H1 (cell line): Measurements from ENCODE around the gene RTN4IP1. TPM values are rescaled to one million over a fixed set of nuclear protein-coding genes. Genes with fewer than 3 reads are reported as not detected.

Experiments
- CTCF ChIA-PET: fragments of 300-600 bp; sonication (Branson Sonifier 250); formaldehyde crosslinking; loops from one replicate; lab custom pipeline; 2021; ENCODE audit not compliant: partially characterized antibody; lab: Charles Lee
- POLR2A ChIA-PET: fragments of 300-600 bp; sonication (Branson Sonifier 250); formaldehyde crosslinking; loops from one replicate; lab custom pipeline; 2021; ENCODE audit warnings: inconsistent platforms; ENCODE audit not compliant: partially characterized antibody; lab: Charles Lee
- DNase-seq, 2 experiments: peaks; one replicate each; pipeline versions ENCODE4 v3.0.0 to v3.0.0-alpha.2; 2010 to 2022; ENCODE audit warnings: low spot score in 2 of 2, low read depth in 1 of 2, mixed read lengths in 1 of 2
- FAIRE-seq: peaks from 2 replicates; lab custom pipeline; 2011; peaks lifted over from hg19 to GRCh38; lab: Jason Lieb, UNC
- H2AFZ ChIP-seq: 2 replicates; pipeline ENCODE4 v1.8.1; 2012; ENCODE audit warnings: low read length, inconsistent platforms
- H2AK5ac ChIP-seq: 2 replicates; pipeline ENCODE4 v1.6.1; 2013; ENCODE audit warnings: low read depth, low read length
- H2BK120ac ChIP-seq: replicated peaks from 2 replicates; pipeline ENCODE3; 2013; ENCODE audit warnings: low read depth, low read length, inconsistent platforms
- H2BK12ac ChIP-seq: 2 replicates; pipeline ENCODE4 v1.6.1; 2013; ENCODE audit warnings: low read depth, low read length
- H2BK15ac ChIP-seq: 2 replicates; pipeline ENCODE4 v1.6.1; 2013; ENCODE audit warnings: low read length
- H2BK20ac ChIP-seq: 2 replicates; pipeline ENCODE4 v1.6.1; 2013; ENCODE audit warnings: low read length
- H2BK5ac ChIP-seq: 2 replicates; pipeline ENCODE4 v1.6.1; 2013; ENCODE audit warnings: low read depth, low read length
- H3K14ac ChIP-seq: 2 replicates; pipeline ENCODE4 v1.6.1; 2013; ENCODE audit warnings: inconsistent platforms; ENCODE audit not compliant: insufficient read length
- H3K18ac ChIP-seq: 2 replicates; pipeline ENCODE4 v1.6.1; 2013; ENCODE audit warnings: low read length; ENCODE audit errors: extremely low read depth
- H3K23ac ChIP-seq: 2 replicates; pipeline ENCODE4 v1.6.1; 2013; ENCODE audit warnings: inconsistent platforms; ENCODE audit not compliant: insufficient read length
- H3K23me2 ChIP-seq: 2 replicates; pipeline ENCODE4 v1.6.1; 2013; ENCODE audit warnings: low read depth, low read length
- H3K27ac ChIP-seq: 2 replicates; pipeline ENCODE4 v1.6.1; 2011; ENCODE audit warnings: low read depth, low read length, inconsistent platforms
- H3K27me3 ChIP-seq, 4 experiments: replicated peaks in 1 of 4; 1 replicate in 1 of 4; 2 replicates in 3 of 4; pipeline versions ENCODE4 v1.6.1 to v1.8.1; 2011 to 2013; ENCODE audit warnings: low read length in 3 of 4, mild to moderate bottlenecking in 3 of 4, inconsistent platforms in 2 of 4, mixed read lengths in 2 of 4, moderate library complexity in 1 of 4; ENCODE audit not compliant: control insufficient read depth in 3 of 4, insufficient read depth in 3 of 4; ENCODE audit errors: extremely low read depth in 1 of 4
- H3K36me3 ChIP-seq, 4 experiments: 2 replicates each; pipeline versions ENCODE4 v1.6.1 to v1.8.1; 2011 to 2013; ENCODE audit warnings: mild to moderate bottlenecking in 4 of 4, low read length in 3 of 4, moderate library complexity in 2 of 4, control low read depth in 1 of 4, inconsistent platforms in 1 of 4; ENCODE audit not compliant: insufficient read depth in 4 of 4, control insufficient read depth in 2 of 4
- H3K4ac ChIP-seq: replicated peaks from 2 replicates; pipeline ENCODE3; 2013; ENCODE audit warnings: low read length, low read depth, mixed read lengths, inconsistent platforms; ENCODE audit not compliant: insufficient read length
- H3K4me1 ChIP-seq, 4 experiments: replicated peaks in 1 of 4; 1 replicate in 1 of 4; 2 replicates in 3 of 4; pipeline versions ENCODE4 v1.6.1 to v1.8.1; 2011 to 2013; ENCODE audit warnings: low read length in 3 of 4, inconsistent platforms in 2 of 4, mixed read lengths in 1 of 4; ENCODE audit not compliant: insufficient read depth in 4 of 4, control insufficient read depth in 3 of 4
- H3K4me2 ChIP-seq, 2 experiments: 2 replicates each; pipeline versions ENCODE4 v1.6.1 to v1.8.1; 2011 to 2013; ENCODE audit warnings: low read depth in 2 of 2, low read length in 2 of 2, control low read depth in 1 of 2, inconsistent platforms in 1 of 2, mild to moderate bottlenecking in 1 of 2; ENCODE audit not compliant: insufficient read depth in 1 of 2
- H3K4me3 ChIP-seq, 4 experiments: fragments of 200-600, 300-600 bp in 1 of 4; sonication (generic), shearing (Covaris generic), sonication (Bioruptor Twin) in 1 of 4; 2 replicates each; pipeline versions ENCODE4 v1.5.1 to v1.8.1; 2011 to 2016; ENCODE audit warnings: low read length in 4 of 4, low read depth in 3 of 4, control low read depth in 2 of 4, inconsistent platforms in 2 of 4, mild to moderate bottlenecking in 2 of 4, mixed read lengths in 1 of 4, moderate library complexity in 1 of 4; ENCODE audit not compliant: insufficient read depth in 2 of 4; ENCODE audit errors: extremely low read depth in 1 of 4
- H3K56ac ChIP-seq: replicated peaks from 2 replicates; pipeline ENCODE3; 2013; ENCODE audit warnings: low read depth, mild to moderate bottlenecking, mixed read lengths, low read length, inconsistent platforms; ENCODE audit not compliant: insufficient read length
- H3K79me1 ChIP-seq: 2 replicates; pipeline ENCODE4 v1.6.1; 2013; ENCODE audit warnings: low read depth, low read length, control low read depth
- H3K79me2 ChIP-seq, 2 experiments: 2 replicates each; pipeline versions ENCODE4 v1.6.1 to v1.8.1; 2012 to 2013; ENCODE audit warnings: low read length in 2 of 2, mild to moderate bottlenecking in 2 of 2, inconsistent platforms in 1 of 2; ENCODE audit not compliant: insufficient read depth in 2 of 2, control insufficient read depth in 1 of 2
- H3K9ac ChIP-seq, 4 experiments: replicated peaks in 1 of 4; 1 replicate in 1 of 4; 2 replicates in 3 of 4; pipeline versions ENCODE4 v1.6.1 to v1.8.1; 2011 to 2013; ENCODE audit warnings: low read depth in 3 of 4, low read length in 3 of 4, control low read depth in 2 of 4, mild to moderate bottlenecking in 2 of 4, moderate library complexity in 2 of 4, inconsistent platforms in 1 of 4; ENCODE audit errors: extremely low read depth in 1 of 4
- H3K9me3 ChIP-seq, 2 experiments: 2 replicates each; pipeline versions ENCODE4 v1.6.1 to v1.8.1; 2012 to 2013; ENCODE audit warnings: mild to moderate bottlenecking in 2 of 2, moderate library complexity in 2 of 2, control low read depth in 1 of 2, inconsistent platforms in 1 of 2, low read depth in 1 of 2, low read length in 1 of 2, mixed read lengths in 1 of 2; ENCODE audit not compliant: insufficient read depth in 2 of 2
- H4K20me1 ChIP-seq, 2 experiments: replicated peaks in 1 of 2; 2 replicates each; pipeline versions ENCODE3 to v1.8.1; 2011 to 2013; ENCODE audit warnings: inconsistent platforms in 2 of 2, low read length in 2 of 2, mild to moderate bottlenecking in 1 of 2; ENCODE audit not compliant: insufficient read depth in 2 of 2, control insufficient read depth in 1 of 2
- H4K5ac ChIP-seq: 2 replicates; pipeline ENCODE4 v1.6.1; 2013; ENCODE audit warnings: low read length, low read depth, mixed read lengths, inconsistent platforms; ENCODE audit not compliant: insufficient read length
- H4K8ac ChIP-seq: 2 replicates; pipeline ENCODE4 v1.8.0; 2013; ENCODE audit warnings: mild to moderate bottlenecking, moderate library complexity, low read length, inconsistent platforms; ENCODE audit not compliant: insufficient read depth; ENCODE audit errors: extremely low read depth
- H4K91ac ChIP-seq: replicated peaks from 2 replicates; pipeline ENCODE3; 2013; ENCODE audit warnings: low read length, mixed read lengths, inconsistent platforms; ENCODE audit not compliant: insufficient read length
- RNF2 ChIP-seq: fragments of 200-900, 300-1000 bp; sonication (generic); IDR thresholded peaks from 2 replicates; pipeline ENCODE4 v1.7.1; 2016; ENCODE audit warnings: borderline replicate concordance, low read depth, mild to moderate bottlenecking, antibody characterized with exemption, low read length; ENCODE audit not compliant: poor library complexity, severe bottlenecking; ENCODE audit errors: missing control alignments
- SRF ChIP-seq: IDR thresholded peaks from 2 replicates; pipeline ENCODE4 v1.6.1; 2011; ENCODE audit warnings: mild to moderate bottlenecking, low read depth, low read length, moderate library complexity
- WGBS, 2 experiments: shearing (Covaris generic) in 1 of 2; methylation state at CpG; one replicate each; pipeline versions ENCODE4 v1.1.6 to v1.1.7; 2013 to 2015; ENCODE audit warnings: low lambda C conversion rate in 2 of 2, mixed read lengths in 2 of 2, inconsistent platforms in 1 of 2, low coverage in 1 of 2, missing lambda C conversion rate in 1 of 2; ENCODE audit not compliant: insufficient replicate concordance in 2 of 2, insufficient coverage in 1 of 2, insufficient read length in 1 of 2; ENCODE audit errors: extremely low coverage in 1 of 2, missing lambda C conversion rate in 1 of 2; 5-methylcytosine and 5-hydroxymethylcytosine counted together
- polyA plus RNA-seq, 7 experiments: library from polyadenylated mRNA; depleted of rRNA in 3 of 7; stranded (reverse) in 5 of 7; unstranded in 2 of 7; fragments of >200 nt in 5 of 7; fragments of 200-250 nt in 2 of 7; gene quantifications; 1 replicate in 5 of 7; 2 replicates in 1 of 7; 4 replicates in 1 of 7; pipeline versions ENCODE4 v1.2.1 to v1.2.3, GENCODE V29; 2011 to 2013; ENCODE audit warnings: missing spikeins in 2 of 7, mixed read lengths in 2 of 7
- total RNA-seq: library from RNA; stranded (reverse); fragmentation: NEBNext Ultra II Directional; extraction: Animal tissue kit (Norgen Biotek cat#: 25700); gene quantifications from 2 replicates; pipeline ENCODE4 v1.2.1, GENCODE V29; 2021
- TF ChIP-seq, protein P1 (sequence below): IDR thresholded peaks from 2 replicates; pipeline ENCODE4 v1.6.1; 2012; ENCODE audit warnings: low read length, inconsistent platforms

Gene RTN4IP1
- total and polyA plus RNA-seq, 2 of the 8 experiments (the other 6 are each of a cell fraction or from before 2014, with no cell fraction given): 14.6 to 19.5 TPM

DNA sequence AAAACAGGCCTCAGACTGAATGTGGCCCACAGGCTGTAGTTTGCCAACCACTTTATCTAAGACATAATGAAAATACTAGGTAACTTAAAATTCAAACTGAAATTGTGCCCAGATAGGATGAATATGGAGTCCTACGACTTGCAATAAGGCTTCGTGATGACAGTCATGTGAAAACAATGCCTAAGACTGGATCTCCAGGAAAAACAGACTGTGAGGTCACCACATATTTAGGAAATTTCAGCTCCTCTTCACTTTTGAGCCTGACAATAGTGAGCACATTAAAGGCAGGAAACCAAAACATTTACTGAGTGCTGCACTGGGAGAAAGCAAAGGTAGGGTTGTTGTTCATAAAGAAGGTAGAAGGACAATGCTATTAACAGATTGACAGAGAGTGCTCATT is 50.0 kb downstream of the RTN4IP1 start:
- no peak overlapping the region for H3K27ac ChIP-seq
- no peak overlapping the region for H2AFZ ChIP-seq
- peaks cover 0 to 12% (median 5%) of the 10 kb centered on the region in 4 experiments; a peak in 3 of 8 replicates for H3K36me3 ChIP-seq
- no peak overlapping the region for H2BK120ac ChIP-seq
- no peak overlapping the region for H4K91ac ChIP-seq
- H3K14ac ChIP-seq: no peak overlapping the region
- H2BK15ac ChIP-seq: no peak overlapping the region
- no peaks in the 10 kb centered on the region for H3K9me3 ChIP-seq
- H2BK5ac ChIP-seq: no peak overlapping the region
- ChIA-PET POLR2A (no interaction called here), CTCF (interaction anchor here (0.8 to 1.7 kb wide), 6 partner anchors 12 to 418 kb away, joined by 3 to 5 read pairs (median 4); no protein-coding TSS in a partner anchor)
- no peaks in the 10 kb centered on the region for H3K23me2 ChIP-seq
- H3K9ac ChIP-seq: no peak overlapping the region
- no peak overlapping the region for H3K4ac ChIP-seq
- no peak overlapping the region for H3K4me3 ChIP-seq
- DNase-seq (no peak), FAIRE-seq (no peak)
- no peaks in the 10 kb centered on the region for H3K79me1 ChIP-seq
- H4K8ac ChIP-seq: no peak overlapping the region
- no peak overlapping the region for H2BK20ac ChIP-seq
- H3K18ac ChIP-seq: no peak overlapping the region
- H3K4me2 ChIP-seq: no peak overlapping the region
- H3K79me2 ChIP-seq: no peaks in the 10 kb centered on the region
- no peak overlapping the region for H3K56ac ChIP-seq
- no peak overlapping the region for H3K23ac ChIP-seq
- WGBS, 2 experiments: 94% methylated on average over 2 of the region's 2 CpGs; no CpG with 5 or more reads in 1 of the 2 experiments
- H3K27me3 ChIP-seq: no peaks in the 10 kb centered on the region
- no peak overlapping the region for H4K5ac ChIP-seq
- no peak overlapping the region for H2AK5ac ChIP-seq
- H3K4me1 ChIP-seq: peaks cover 0 to 3% (median 0%) of the 10 kb centered on the region in 4 experiments; a peak in 1 of 7 replicates
- no peak overlapping the region for H2BK12ac ChIP-seq
- no peaks in the 10 kb centered on the region for H4K20me1 ChIP-seq
- TF ChIP-seq SRF: no peak
- no peak for TF ChIP-seq RNF2
- TF ChIP-seq, protein P1, sequence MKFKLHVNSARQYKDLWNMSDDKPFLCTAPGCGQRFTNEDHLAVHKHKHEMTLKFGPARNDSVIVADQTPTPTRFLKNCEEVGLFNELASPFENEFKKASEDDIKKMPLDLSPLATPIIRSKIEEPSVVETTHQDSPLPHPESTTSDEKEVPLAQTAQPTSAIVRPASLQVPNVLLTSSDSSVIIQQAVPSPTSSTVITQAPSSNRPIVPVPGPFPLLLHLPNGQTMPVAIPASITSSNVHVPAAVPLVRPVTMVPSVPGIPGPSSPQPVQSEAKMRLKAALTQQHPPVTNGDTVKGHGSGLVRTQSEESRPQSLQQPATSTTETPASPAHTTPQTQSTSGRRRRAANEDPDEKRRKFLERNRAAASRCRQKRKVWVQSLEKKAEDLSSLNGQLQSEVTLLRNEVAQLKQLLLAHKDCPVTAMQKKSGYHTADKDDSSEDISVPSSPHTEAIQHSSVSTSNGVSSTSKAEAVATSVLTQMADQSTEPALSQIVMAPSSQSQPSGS: no peak
